NCI-H2196 (cell line): Measurements from ENCODE around the gene HEBP1.

Experiments used
- DNase-seq: peaks from one replicate; lab custom pipeline; 2025; ENCODE audit not compliant: unreplicated experiment; lab: John Stamatoyannopoulos, UW

The HEBP1 gene

DNA sequence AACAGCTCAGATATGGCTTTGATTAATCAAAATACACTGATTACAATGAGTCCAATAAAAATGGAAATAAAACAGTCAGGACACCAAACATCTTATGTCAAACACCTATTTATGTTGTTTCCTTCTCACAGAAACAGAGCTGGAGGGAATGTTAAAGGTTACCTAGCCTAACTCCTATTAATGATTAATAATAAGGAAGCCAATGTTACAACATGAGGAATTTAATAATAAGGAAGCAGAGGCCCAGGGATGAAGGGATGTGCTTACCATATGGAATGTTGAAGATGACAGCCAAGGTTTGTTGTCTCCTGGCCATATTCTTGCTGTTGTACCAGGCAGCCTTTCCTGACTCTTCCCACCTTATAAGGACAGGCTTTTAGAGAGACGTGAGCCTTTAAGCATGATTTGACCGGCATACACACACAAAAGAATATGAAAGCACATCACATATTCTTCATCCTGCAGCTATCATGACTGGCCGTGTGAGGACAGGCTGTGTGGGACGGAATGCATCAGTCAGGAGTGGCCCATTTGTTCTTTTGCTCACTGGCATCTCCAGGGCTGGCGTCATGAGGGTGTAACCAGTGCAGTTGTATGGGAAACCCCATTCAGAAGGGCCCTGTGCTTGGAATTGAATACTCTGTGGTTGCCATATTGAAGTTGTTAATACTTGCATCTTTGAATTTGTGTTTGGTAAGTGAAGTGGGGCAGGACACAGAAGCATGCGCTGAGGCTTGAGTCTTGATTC is 45.0 kb downstream of the HEBP1 start:
- no peak for DNase-seq

DNA sequence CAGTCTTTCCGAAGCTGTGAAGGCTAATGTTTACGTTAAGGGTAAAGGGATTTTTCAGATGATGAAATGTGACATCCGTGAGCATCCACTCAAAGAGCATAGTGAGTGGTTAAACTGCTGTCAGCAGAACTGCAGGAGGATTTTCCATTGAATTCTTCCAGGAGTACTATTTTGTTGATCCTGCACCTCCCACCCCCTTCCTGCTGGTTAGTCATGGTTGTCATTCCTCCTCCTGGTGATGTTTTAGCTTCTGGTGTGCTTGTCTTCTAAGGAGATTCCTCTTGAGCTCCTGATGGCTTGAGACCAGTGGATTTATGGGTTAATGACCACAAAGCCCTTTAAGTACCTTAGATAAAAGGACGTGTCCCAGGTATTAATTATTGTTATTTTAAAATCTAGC is 45.7 kb downstream of the HEBP1 start:
- no peak for DNase-seq

DNA sequence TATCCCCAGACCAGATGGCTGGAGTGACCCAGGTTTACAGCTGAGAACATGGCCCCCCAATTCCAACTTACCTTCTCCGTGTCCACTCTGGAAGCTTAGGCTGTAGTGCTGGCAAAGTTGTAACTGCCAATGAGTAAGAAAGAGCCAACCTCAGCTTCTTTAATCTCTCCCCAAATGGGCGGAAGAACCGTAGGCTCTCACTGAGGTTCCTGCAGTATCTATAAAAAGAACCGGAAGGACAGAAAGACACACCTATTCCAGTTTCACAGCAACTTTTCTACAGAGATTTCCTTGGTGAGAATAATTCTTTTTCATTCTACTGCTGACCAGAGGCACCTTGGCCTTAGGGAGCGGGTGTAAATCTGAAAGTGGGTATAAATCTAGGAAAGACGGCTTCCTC is 48.0 kb downstream of the HEBP1 start, which contains the start of gene GPRC5D:
Gene GPRC5D (minus strand): TSS at position 135 of the 400 bp plus-strand sequence. CDS start 1,786 bp downstream, outside the sequence.
- no peak for DNase-seq

DNA sequence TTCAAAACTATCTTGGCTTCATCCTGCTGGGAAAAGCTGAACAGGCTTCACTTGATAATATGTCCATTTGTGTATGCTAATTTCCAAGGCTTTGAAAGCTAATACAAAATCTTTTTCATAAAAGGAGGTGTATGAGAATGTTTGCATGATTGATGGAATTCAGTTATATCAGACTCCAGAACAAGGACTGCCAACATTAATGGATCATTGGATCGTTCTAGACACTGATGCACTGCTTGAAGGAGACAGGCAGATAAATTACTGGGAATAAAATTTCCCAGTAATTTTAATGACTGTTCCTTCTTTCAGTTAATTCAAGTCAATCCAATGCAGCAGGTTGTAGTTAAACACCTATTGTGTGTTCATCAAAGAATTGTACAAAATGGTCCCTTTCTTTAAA is 48.6 kb downstream of the HEBP1 start:
- DNase-seq = no peak

DNA sequence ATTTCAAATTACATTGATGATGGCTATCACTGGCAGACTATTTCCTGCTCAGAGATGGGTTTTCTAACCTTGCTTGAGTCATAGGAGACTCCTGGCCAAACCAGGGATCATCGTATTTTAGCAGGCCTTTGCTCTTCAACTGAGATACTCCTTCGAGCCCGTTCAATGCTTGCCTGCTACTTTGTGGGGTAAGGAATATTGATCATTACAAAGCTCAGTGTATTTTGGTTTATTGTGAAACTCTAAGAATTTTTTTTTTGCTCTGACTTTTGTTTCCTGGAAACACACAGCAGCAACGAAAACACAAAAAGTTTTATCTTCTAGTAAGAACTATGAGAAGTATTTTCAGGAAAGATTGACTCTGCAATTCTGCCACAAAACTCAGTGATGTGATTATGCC is 52.2 kb downstream of the HEBP1 start:
- no peak for DNase-seq

DNA sequence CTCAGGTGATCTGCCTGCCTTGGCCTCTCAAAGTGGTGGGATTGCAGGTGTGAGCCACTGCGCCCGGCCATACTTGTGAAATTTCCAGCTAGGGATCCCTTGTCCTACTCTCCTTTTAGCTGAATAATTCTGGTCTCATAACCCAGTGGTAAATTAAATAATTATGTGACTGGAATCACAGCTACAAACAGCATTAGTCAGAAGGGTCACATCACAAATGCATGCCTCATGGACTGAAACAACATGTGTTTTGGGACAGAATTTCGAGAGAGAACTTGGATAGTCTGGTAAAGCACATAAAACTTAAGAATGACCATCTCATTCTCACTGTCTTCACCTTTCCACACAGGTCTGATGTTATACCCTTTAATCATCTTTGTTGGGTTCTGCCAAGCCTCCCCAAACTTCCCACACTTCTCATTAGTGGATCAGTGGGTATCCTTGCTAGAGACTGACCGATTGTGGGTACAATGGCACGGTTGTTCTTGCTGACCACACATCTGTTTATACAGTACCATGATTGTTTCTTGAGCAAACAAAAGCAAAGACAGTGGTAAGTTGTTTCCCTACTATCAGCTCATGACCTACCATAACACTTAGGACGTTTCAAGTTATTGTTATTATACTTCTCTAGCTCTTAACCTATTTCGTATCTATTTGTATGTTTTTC is 53.2 kb downstream of the HEBP1 start:
- DNase-seq = no peak

DNA sequence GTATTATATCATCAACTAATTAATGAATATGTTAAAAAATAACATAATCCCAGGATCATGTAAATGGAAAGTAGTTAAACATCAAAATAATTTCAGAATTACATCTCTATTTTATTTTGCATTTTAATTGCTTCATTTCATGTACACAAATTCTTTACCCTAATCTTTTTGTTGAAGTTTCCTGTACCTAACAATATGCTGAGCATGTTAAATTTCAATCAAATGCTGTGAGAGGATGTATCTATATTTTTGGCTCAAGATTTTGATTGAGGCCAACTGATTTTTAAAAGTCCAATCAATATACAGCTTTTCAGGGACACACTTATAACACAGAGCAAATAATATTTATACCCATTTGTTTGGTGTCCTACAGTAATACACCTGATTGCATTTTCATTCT is 54.5 kb downstream of the HEBP1 start:
- no peak for DNase-seq

DNA sequence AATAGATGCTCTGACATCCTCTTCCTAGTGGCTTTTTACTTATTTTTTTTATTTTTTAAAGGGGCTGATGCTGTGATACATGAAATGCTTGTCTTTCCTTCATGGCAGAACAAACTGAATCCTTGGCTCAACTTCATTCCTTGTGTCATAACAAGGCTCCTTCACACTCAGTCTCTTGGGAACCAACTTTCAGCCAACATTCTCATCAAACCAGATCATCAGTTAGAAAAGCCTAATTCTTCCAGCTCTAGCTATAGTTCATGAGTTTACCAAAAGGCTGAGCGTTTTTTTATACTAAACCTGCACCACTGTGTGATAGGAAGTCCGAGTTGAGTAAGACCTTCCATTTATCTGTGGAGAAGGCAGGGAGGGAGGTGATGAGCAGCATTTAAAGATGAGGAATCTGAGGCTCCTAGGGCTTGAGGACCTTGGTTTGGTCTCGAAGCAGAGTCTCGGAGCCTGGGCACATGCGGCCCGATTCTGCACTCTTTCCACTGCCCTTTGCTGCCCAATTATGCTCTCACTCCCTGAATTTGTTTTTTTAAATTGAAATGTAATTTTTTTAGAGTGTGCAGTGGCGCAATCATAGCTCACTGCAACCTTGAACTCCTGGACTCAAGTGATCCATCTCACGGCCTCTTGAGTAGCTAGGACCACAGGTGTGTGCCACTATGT is 56.3 kb downstream of the HEBP1 start:
- DNase-seq = no peak

DNA sequence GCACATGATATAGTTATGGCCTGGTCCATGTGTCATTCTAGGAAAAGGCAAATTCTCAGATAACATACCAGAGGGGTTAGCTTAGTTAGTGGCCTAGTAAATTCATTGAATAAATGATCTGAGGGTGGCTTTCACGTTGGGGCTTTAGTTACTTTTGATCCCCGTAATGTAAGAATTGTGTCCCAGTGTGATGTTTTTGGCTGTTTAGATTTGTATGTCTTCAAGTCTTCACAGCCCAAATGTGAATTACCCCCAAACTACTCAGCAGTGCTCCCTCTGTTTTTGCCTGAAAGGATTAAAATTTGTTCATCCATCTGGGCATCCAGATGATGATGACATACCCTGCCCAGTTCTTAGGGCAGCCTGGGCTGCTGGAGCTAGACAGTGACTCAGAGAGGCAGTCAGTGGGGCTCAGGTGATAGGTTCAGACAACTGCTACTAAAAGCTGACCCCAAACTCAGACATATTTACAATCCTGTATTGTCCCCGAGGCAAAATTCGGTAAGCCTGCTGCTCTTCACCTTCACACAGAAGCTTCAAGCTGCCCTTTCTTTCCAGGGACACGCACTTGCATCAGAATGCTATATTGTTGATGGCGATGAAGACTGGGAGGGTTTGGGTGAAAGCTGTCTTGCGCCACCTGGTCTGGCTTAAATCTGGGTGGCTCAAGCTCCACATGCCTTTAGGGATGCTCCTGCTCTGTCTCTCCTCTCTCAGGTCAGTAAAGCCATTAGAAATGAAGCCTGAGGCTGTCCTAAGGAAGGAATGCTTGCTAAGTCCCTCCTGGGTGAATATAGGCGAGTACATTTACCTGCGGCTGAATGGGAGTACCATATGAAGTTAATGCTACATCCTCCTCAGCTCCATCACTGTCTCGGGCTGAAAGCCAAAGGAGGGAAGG is 58.4 kb downstream of the HEBP1 start:
- DNase-seq = no peak

DNA sequence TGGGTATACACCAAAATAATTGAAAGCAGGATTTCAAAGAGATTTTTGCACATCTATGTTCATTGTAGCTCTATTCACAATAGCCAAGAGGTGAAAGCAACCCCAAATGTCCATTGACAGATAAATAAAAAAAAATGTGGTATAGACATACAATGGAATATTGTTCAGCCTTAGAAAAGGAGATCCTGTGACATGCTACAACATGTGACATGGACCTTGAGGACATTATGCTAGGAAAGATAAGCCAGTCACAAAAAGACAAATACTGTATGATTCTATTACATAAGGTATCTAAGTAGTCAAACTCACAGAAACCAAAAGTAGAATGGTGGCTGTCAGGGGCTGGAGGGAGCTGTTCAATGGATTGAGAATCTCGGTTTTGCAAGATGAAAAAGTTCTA is 60.2 kb downstream of the HEBP1 start:
- no peak for DNase-seq

DNA sequence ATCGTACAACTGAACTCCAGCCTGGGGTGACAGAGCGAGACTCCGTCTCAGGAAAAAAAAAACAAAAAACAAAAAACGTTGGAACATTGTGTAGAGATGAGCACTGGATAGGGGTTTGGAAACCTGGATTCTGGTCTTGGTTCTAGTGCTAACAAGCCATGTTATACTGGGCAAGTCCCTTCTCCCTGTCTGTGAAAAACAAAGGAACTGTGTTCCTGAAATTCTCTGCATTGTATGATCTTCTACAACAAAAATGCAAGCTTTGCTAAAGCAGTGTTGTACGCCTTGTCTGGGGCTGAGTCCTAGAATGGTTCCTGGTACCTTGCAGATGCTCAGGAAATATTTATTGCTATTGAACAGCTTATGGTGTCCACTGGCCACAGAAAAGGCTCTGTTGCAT is 61.5 kb downstream of the HEBP1 start:
- DNase-seq = no peak

DNA sequence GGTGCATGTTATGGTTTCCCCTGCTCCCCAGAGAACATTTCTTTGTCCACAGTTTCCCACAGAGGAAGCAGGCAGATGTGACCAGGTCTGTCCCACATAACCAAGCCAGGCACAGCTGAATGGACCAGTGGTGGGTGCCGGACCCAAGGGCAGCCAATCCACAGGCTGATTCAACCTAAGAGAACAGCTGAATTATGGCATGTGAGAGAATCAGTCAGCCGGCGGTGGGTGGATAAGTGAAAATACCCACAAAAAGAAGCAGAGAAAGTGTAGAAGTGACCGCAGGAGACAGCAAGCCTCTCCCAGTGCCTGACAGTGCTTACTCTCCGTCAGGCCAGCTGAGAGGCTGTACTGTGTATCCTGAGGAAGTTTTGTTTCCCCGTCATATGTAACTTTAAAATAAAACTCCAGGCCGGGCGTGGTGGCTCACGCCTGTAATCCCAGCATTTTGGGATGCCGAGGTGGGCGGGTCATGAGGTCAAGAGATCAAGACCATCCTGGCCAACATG is 63.0 kb downstream of the HEBP1 start:
- no peak for DNase-seq

DNA sequence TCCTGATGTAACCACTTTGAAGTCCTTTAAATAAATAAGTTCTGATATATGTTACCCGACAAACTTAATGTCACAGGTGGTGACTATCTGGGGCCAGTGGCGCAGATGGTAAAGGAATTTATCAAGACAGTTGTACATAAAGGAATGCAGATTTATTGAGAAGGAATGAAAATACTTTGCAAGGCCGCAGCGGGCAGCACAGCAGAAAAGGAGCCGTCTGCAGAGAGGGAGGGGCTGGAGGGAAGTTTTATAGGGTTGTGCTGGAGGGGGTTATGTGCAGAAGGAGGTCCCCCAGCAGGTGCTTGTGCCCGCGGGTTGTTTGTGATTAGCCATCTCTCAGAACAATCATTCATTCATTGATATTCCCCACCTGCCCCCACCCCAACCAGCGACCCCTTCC is 65.5 kb downstream of the HEBP1 start:
- DNase-seq = no peak

DNA sequence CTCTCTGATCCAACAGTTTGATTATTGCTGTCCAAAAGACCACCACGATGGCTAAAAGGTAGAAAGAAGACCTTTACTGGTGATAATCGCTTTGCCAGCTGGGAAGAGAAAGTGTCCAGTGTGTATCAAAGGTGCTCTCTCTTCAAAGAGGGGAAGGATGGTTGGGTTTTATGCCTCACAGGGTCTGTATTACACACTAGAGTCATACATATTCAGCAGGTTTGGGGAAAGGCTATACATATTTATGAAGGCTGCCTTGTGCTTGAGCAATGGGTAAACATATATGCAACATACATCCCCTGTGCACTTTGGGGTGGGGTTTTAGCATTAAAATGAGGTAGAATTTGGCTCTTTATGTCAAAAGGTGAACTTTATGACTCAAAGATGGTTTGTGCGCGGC is 66.3 kb downstream of the HEBP1 start:
- no peak for DNase-seq

DNA sequence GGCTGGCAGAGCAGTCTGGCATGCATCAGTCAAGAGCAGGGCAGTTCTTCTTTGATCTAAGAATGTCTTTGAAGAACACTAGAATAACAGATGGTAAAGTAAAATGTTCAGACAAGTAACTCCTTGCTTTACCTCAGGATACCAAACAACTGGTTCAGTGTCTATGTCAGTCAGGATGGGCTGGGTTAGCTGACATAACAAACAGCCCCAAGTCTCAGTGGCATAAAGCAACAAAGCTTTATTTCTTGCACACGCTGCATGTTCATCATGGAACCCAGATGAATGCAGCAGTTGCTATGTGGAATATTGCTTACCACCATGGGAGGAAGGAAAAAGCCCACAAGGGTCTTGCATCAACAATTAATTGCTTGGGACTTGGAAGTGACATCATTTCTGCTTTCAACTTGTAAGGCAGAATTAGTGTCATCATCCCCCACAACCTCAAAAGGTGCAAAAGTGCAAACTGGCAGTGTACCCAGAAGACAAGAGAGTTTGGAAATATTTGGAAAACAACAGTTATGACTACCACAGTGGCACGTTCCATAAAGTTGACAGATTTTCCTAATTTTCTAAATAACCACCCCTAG is 69.3 kb downstream of the HEBP1 start:
- DNase-seq = no peak

DNA sequence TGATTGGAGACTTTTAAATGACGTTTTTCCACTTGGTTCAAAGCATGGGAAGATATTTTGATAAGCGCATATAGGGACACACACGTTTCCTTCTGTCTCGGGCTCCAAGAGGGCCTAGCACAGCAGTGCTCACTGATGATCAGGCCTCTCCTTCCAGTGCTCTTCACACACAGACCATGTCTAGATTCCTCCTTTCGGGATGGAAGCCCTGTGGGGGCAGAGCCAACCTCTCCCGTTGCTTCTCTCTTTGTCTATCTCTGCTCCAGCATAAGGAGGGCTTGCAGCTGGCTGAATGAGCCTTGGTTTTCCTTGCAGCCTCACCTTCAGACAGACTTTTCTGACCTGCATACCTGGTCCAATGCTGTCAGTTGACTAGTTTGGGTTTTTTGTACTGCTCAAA is 70.4 kb downstream of the HEBP1 start:
- DNase-seq = no peak

DNA sequence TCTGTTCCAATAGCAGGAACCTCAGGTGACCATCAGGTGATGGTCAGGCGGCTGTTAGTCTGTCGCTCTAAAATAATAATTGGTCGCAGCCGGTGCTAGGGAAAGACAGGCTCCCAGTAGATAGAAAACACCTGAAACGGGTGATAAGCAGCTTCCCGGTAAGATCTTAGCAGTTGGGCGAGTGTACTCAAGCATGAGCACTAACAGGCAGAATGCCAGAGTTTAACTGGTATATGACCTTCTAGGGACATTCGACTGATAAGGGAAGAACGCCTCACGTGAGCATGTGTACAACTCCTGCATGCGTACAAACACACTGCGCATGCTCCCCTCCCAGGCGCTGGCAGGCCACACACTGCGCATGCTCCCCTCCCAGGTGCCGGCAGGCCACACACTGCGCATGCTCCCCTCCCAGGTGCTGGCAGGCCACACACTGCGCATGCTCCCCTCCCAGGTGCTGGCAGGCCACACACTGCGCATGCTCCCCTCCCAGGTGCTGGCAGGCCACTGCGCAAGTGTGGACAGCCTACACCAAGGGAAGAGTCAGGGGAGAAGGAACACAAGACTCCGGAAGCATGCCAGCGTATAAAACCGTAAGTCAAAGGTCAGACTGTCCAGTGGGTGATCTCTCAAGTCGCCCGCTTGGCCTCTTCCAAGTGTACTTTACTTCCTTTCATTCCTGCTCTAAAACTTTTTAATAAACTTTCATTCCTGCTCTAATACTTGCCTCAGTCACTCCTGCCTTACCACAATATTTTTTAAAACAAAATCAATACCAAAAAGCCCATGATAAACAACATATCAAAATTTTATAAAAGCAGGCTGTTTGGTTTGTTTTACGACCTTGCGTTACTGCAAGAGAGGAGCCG is 72.6 kb downstream of the HEBP1 start:
- DNase-seq = peak; percentile 86

DNA sequence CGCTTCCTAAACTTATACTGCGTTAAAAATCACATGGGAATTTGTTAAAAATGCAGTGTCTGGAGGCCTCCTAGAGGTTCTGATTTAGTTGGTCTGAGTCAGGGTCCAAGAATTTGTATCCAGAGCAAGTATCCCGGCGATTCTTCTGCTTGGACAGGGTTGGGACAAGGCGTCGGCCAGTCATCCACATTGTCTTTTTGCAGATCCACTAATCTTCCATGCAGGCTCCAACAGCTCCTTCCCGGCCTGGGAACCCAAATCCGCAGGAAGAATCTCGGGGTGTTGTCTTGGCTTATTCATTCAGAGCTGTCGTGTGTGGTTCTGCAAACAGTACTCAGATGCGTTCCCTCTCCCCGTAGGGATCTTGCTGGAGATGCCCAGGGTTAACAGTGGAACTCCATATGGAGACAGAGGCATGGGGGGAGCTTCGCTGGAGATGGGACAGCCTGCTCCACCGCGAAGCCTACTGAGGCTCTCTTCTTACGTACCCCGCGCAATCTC is 73.4 kb downstream of the HEBP1 start:
- no peak for DNase-seq

DNA sequence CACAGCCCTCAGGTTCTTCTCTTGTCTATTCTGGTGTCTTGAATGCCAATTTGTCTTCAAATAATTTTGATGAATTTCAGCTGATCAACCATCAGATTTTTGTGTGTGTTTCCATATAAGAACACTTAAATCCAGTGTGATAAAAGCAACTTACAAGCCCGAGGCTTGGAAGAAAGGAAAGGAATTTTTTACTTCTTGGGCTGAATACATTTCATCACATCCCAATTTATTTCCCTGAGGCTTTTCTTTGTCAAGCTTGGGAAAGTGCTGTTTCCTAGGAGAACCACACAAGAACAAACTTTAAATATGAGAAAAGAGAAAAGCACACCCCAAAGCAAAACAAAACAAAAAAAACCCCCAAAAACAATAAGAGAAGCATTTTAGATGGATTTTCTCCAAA is 74.7 kb downstream of the HEBP1 start:
- no peak for DNase-seq
